Astrocyte (in vitro differentiated cells and primary cell): ENCODE data around the gene EFTUD2. TPM values are rescaled to one million over a fixed set of nuclear protein-coding genes. Genes with fewer than 3 reads are reported as not detected.
"Not testable (repeated sequence)": the region's sequence is repeated elsewhere in the genome, so short reads cannot be mapped to it uniquely, and the experiment has no call there.

Experiments
- DNase-seq: peaks from one replicate; pipeline ENCODE4 v3.0.0-alpha.2; 2010; ENCODE audit warnings: low read depth
- FAIRE-seq: peaks from 2 replicates; lab custom pipeline; 2011; peaks lifted over from hg19 to GRCh38; lab: Jason Lieb, UNC
- H2AFZ ChIP-seq: 2 replicates; pipeline ENCODE4 v1.6.0; 2012; ENCODE audit warnings: low read depth, low read length, inconsistent platforms
- H3K27ac ChIP-seq: 2 replicates; pipeline ENCODE4 v1.5.1; 2011; ENCODE audit warnings: low read depth, low read length, inconsistent platforms
- H3K27me3 ChIP-seq: 2 replicates; pipeline ENCODE4 v1.6.0; 2011; ENCODE audit warnings: low read length, inconsistent platforms; ENCODE audit not compliant: insufficient read depth
- H3K36me3 ChIP-seq: 2 replicates; pipeline ENCODE4 v1.5.1; 2011; ENCODE audit warnings: low read length, inconsistent platforms; ENCODE audit not compliant: insufficient read depth
- H3K4me1 ChIP-seq: 2 replicates; pipeline ENCODE4 v1.5.1; 2011; ENCODE audit warnings: low read length, inconsistent platforms; ENCODE audit not compliant: insufficient read depth
- H3K4me2 ChIP-seq: 2 replicates; pipeline ENCODE4 v1.6.0; 2012; ENCODE audit warnings: low read length, inconsistent platforms
- H3K4me3 ChIP-seq: 2 replicates; pipeline ENCODE4 v1.5.1; 2011; ENCODE audit warnings: low read depth, mild to moderate bottlenecking, low read length, inconsistent platforms; ENCODE audit not compliant: insufficient read depth
- H3K79me2 ChIP-seq: 2 replicates; pipeline ENCODE4 v1.6.0; 2012; ENCODE audit warnings: mild to moderate bottlenecking, low read length, inconsistent platforms; ENCODE audit not compliant: insufficient read depth
- H3K9ac ChIP-seq: 2 replicates; pipeline ENCODE4 v1.6.0; 2012; ENCODE audit warnings: mild to moderate bottlenecking, low read length, inconsistent platforms
- H3K9me3 ChIP-seq: 2 replicates; pipeline ENCODE4 v1.5.1; 2012; ENCODE audit warnings: low read depth, mild to moderate bottlenecking, low read length, inconsistent platforms; ENCODE audit not compliant: insufficient read depth
- H4K20me1 ChIP-seq: 2 replicates; pipeline ENCODE4 v1.6.0; 2012; ENCODE audit warnings: low read length, inconsistent platforms; ENCODE audit not compliant: insufficient read depth
- H3K27ac Mint-ChIP-seq: one replicate; pipeline ENCODE4 v1.8.0; 2021; ENCODE audit warnings: mild to moderate bottlenecking, mixed read lengths; ENCODE audit not compliant: unreplicated experiment
- H3K27me3 Mint-ChIP-seq: one replicate; pipeline ENCODE4 v1.8.0; 2021; ENCODE audit warnings: low read depth, mixed read lengths; ENCODE audit not compliant: unreplicated experiment
- H3K36me3 Mint-ChIP-seq: one replicate; pipeline ENCODE4 v1.8.0; 2021; ENCODE audit warnings: low read depth, mixed read lengths; ENCODE audit not compliant: unreplicated experiment
- H3K4me1 Mint-ChIP-seq: one replicate; pipeline ENCODE4 v1.8.0; 2021; ENCODE audit warnings: low read depth, mixed read lengths; ENCODE audit not compliant: unreplicated experiment
- H3K4me3 Mint-ChIP-seq: one replicate; pipeline ENCODE4 v1.8.0; 2021; ENCODE audit warnings: mild to moderate bottlenecking, moderate library complexity, mixed read lengths; ENCODE audit not compliant: unreplicated experiment
- H3K9me3 Mint-ChIP-seq: one replicate; pipeline ENCODE4 v1.8.0; 2021; ENCODE audit warnings: mild to moderate bottlenecking, mixed read lengths; ENCODE audit not compliant: unreplicated experiment
- CTCF ChIP-seq: IDR thresholded peaks from 2 replicates; pipeline ENCODE4 v1.5.1; 2011; ENCODE audit warnings: low read depth, mild to moderate bottlenecking, inconsistent platforms, low read length, moderate library complexity; ENCODE audit not compliant: insufficient read depth
- EZH2 ChIP-seq: IDR thresholded peaks from 2 replicates; pipeline ENCODE4 v1.6.1; 2012; ENCODE audit warnings: mild to moderate bottlenecking, low read length, inconsistent platforms; ENCODE audit not compliant: insufficient read depth
- total RNA-seq: library from RNA; stranded (reverse); gene quantifications from 2 replicates; pipeline ENCODE4 v1.2.1, GENCODE V29; 2021

The EFTUD2 gene
- total RNA-seq, 1 donor from 2014 or later = 129 TPM

GRCh38 chr17:44820631-44821212 is 78.5 kb downstream of the EFTUD2 start:
- Histone ChIP-seq H3K9ac (peak overlapping the region; percentile 74), H3K27ac (peak overlapping the region; percentile 90), H3K27me3 (no peaks in the 10 kb centered on the region), H3K4me2 (peak overlapping the region; percentile 80), H3K79me2 (peaks cover 89% of the 10 kb centered on the region), H2AFZ (no peak overlapping the region), H3K36me3 (no peaks in the 10 kb centered on the region), H3K4me1 (peaks cover 24% of the 10 kb centered on the region), H3K4me3 (peak overlapping the region; percentile 38), H3K9me3 (no peaks in the 10 kb centered on the region), H4K20me1 (no peaks in the 10 kb centered on the region)
- H3K9me3 Mint-ChIP-seq = no peaks in the 10 kb centered on the region
- peak; percentile 82 for FAIRE-seq
- peaks cover 18% of the 10 kb centered on the region for H3K4me1 Mint-ChIP-seq
- no peak for TF ChIP-seq CTCF
- no peak for TF ChIP-seq EZH2
- peak overlapping the region; percentile 95 for H3K27ac Mint-ChIP-seq
- H3K36me3 Mint-ChIP-seq = no peaks in the 10 kb centered on the region
- DNase-seq = peak; percentile 94
- H3K4me3 Mint-ChIP-seq = no peak overlapping the region
- no peaks in the 10 kb centered on the region for H3K27me3 Mint-ChIP-seq

GRCh38 chr17:44818508-44818907 is 80.7 kb downstream of the EFTUD2 start:
- not testable (repeated sequence) for H3K9me3 Mint-ChIP-seq, H3K4me2 ChIP-seq, H4K20me1 ChIP-seq, H3K9me3 ChIP-seq, H3K9ac ChIP-seq, H3K4me3 Mint-ChIP-seq, H3K27me3 ChIP-seq, H3K4me3 ChIP-seq, H3K27ac Mint-ChIP-seq, H3K27me3 Mint-ChIP-seq, H3K36me3 Mint-ChIP-seq, H3K36me3 ChIP-seq, DNase-seq, FAIRE-seq, H2AFZ ChIP-seq
- Histone ChIP-seq H3K79me2 (peaks cover 86% of the 10 kb centered on the region), H3K4me1 (peaks cover 36% of the 10 kb centered on the region), H3K27ac (peak overlapping the region; percentile 34)
- peaks cover 18% of the 10 kb centered on the region for H3K4me1 Mint-ChIP-seq

- Histone ChIP-seq H3K36me3 (no peaks in the 10 kb centered on the region), H3K9me3 (no peaks in the 10 kb centered on the region), H3K9ac (no peak overlapping the region), H3K79me2 (peaks cover 91% of the 10 kb centered on the region), H3K4me2 (no peak overlapping the region), H3K4me3 (no peak overlapping the region), H3K27ac (no peak overlapping the region), H2AFZ (no peak overlapping the region), H4K20me1 (peaks cover 15% of the 10 kb centered on the region), H3K27me3 (no peaks in the 10 kb centered on the region), H3K4me1 (peaks cover 23% of the 10 kb centered on the region)
- Mint-ChIP-seq H3K4me3 (no peak overlapping the region), H3K27ac (no peak overlapping the region), H3K27me3 (no peaks in the 10 kb centered on the region), H3K36me3 (no peaks in the 10 kb centered on the region), H3K9me3 (no peaks in the 10 kb centered on the region), H3K4me1 (peaks cover 7% of the 10 kb centered on the region)
- TF ChIP-seq CTCF = no peak
- TF ChIP-seq EZH2 = no peak
- FAIRE-seq (no peak), DNase-seq (no peak)
Observed at GRCh38 chr17:44812263-44812662, 87.0 kb downstream of the EFTUD2 start.

- H3K9me3 ChIP-seq, DNase-seq, H3K4me3 Mint-ChIP-seq, H3K4me1 Mint-ChIP-seq, H3K4me2 ChIP-seq, H3K4me3 ChIP-seq, H3K27me3 Mint-ChIP-seq, H3K27ac Mint-ChIP-seq, H3K9ac ChIP-seq, H2AFZ ChIP-seq, H3K27me3 ChIP-seq, H3K9me3 Mint-ChIP-seq, H3K27ac ChIP-seq, FAIRE-seq: not testable (repeated sequence)
- H3K36me3 Mint-ChIP-seq = peaks cover 12% of the 10 kb centered on the region
- H4K20me1 ChIP-seq = peaks cover 27% of the 10 kb centered on the region
- H3K36me3 ChIP-seq = peaks cover 16% of the 10 kb centered on the region
- peaks cover 91% of the 10 kb centered on the region for H3K79me2 ChIP-seq
- peaks cover 18% of the 10 kb centered on the region for H3K4me1 ChIP-seq
Observed at GRCh38 chr17:44808656-44809388, 90.4 kb downstream of the EFTUD2 start.
